ENCODE results near the gene MDK.

Gene MDK

GRCh38 chr11:46345131-46345597, 36.3 kb upstream of the MDK start:
- Histone ChIP-seq H3K4me3 (no peak overlapping the region), H3K36me3 (ENCODE audit: insufficient read depth, low read length) (no peaks in the 10 kb centered on the region), H3K9me3 (ENCODE audit: low read depth, low read length) (no peaks in the 10 kb centered on the region), H3K9ac (ENCODE audit: insufficient read length) (no peak overlapping the region), H3K27ac (no peak overlapping the region)
- TF ChIP-seq POLR2AphosphoS5 (IDR thresholded peaks at IDR 0.05; ENCODE audit: borderline replicate concordance, low read depth, low read length) = no peak
- no peak for TF ChIP-seq EZH2 (IDR thresholded peaks at IDR 0.05)
- DNase-seq (ENCODE audit: low read depth, low spot score) = no peak

- H3K9ac ChIP-seq (ENCODE audit: insufficient read length) = no peak overlapping the region
- DNase-seq (ENCODE audit: low read depth, low spot score) = no peak
- TF ChIP-seq EZH2 (IDR thresholded peaks at IDR 0.05) = no peak
- TF ChIP-seq FOXP2 (optimal IDR thresholded peaks at IDR 0.05; ENCODE audit: control extremely low read depth, extremely low read length, insufficient read depth) = no peak
- TF ChIP-seq POLR2AphosphoS5 (IDR thresholded peaks at IDR 0.05; ENCODE audit: borderline replicate concordance, low read depth, low read length) = no peak
- no peak overlapping the region for H3K27ac ChIP-seq
- no peaks in the 10 kb centered on the region for H3K9me3 ChIP-seq (ENCODE audit: low read depth, low read length)
- no peak overlapping the region for H3K4me3 ChIP-seq
- no peaks in the 10 kb centered on the region for H3K36me3 ChIP-seq (ENCODE audit: insufficient read depth, low read length)
Measured at GRCh38 chr11:46345881-46346484, 35.5 kb upstream of the MDK start.

DNA sequence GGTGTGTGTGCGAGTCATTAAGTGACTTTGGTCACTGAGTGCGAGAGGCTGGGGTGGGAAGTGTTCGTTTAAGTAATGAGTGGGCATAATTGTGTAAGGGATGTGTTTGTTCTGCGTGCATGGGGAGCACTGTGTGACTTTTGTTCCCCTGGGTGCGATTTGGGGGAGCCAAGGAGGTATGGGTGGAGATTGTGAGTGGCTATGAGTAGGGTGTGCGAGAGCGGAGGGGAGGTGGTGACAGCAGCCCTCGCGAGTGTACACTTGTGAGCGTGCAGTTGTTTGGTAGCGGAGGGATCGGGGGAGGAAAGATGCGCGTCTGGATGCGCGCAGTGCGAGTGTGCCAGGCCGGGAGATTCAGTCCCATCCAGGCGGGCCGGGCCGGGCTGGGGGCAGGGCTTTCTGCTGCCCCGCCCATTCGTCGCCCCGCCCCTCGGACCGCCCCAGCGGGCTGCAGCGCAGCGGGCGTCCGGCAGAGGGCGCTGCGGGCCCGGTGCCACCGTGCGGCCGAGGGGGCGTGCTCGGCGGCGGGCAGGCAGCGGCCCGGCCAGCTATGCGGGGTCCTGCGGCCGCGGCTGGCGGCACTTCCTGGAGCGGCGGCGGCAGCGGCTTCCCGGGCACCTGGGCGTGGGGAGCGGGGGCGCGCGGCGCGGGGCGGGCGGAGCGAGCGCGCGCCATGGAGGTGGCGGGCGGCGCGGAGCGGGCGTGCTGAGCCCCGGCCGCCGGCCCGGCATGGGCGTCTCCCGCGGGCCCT, 34.4 kb upstream of the MDK start, which contains the start of gene DGKZ:
TSS of gene DGKZ (plus strand) at position 578 of the 751 bp plus-strand sequence. CDS start 197 bp downstream, outside the sequence.
- H3K27ac ChIP-seq = no peak within 1 kb of the TSS
- H3K4me3 ChIP-seq = peak within 1 kb of the TSS; percentile 88
- H3K9me3 ChIP-seq (ENCODE audit: low read depth, low read length) = no peaks in the 10 kb centered on the region
- peak within 1 kb of the TSS; percentile 85 for H3K9ac ChIP-seq (ENCODE audit: insufficient read length)
- TF ChIP-seq POLR2AphosphoS5 (IDR thresholded peaks at IDR 0.05; ENCODE audit: borderline replicate concordance, low read depth, low read length) (peak; percentile 50; the same call in 1 of the 2 replicates), FOXP2 (optimal IDR thresholded peaks at IDR 0.05; ENCODE audit: control extremely low read depth, extremely low read length, insufficient read depth) (no peak)
- no peak for DNase-seq (ENCODE audit: low read depth, low spot score)
- no peaks in the 10 kb centered on the region for H3K36me3 ChIP-seq (ENCODE audit: insufficient read depth, low read length)

DNA sequence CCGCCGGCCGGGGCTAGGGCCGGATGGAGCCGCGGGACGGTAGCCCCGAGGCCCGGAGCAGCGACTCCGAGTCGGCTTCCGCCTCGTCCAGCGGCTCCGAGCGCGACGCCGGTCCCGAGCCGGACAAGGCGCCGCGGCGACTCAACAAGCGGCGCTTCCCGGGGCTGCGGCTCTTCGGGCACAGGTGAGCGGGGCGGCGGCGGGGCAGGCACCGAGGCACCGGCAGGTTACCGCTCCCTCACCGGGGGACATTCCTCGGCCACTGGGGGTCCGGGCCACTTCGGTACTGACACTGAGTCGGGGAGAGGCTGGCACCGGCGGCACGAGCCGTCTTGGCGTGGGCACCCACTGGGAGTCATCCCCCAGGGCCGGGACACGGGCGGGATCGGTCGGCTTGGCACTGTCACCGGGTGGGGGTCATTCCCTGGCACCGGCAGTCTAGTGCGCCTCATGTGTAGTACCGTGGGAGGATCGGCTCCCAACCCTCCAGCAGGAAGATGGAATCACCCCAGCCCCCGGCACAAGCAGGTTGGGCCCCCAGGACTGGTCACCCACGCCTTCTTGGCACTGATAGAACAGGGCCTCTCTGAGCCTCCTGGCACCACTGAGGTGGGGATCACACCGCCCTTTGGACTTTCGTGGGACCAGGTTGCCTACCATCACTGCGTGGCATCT, 33.7 kb upstream of the MDK start:
- Histone ChIP-seq H3K9ac (ENCODE audit: insufficient read length) (peak overlapping the region; percentile 85), H3K9me3 (ENCODE audit: low read depth, low read length) (no peaks in the 10 kb centered on the region), H3K36me3 (ENCODE audit: insufficient read depth, low read length) (no peaks in the 10 kb centered on the region), H3K4me3 (peak overlapping the region; percentile 88), H3K27ac (no peak overlapping the region)
- no peak for DNase-seq (ENCODE audit: low read depth, low spot score)
- TF ChIP-seq FOXP2 (optimal IDR thresholded peaks at IDR 0.05; ENCODE audit: control extremely low read depth, extremely low read length, insufficient read depth) = no peak
- TF ChIP-seq POLR2AphosphoS5 (IDR thresholded peaks at IDR 0.05; ENCODE audit: borderline replicate concordance, low read depth, low read length) = no peak
- TF ChIP-seq EZH2 (IDR thresholded peaks at IDR 0.05) = no peak

DNA sequence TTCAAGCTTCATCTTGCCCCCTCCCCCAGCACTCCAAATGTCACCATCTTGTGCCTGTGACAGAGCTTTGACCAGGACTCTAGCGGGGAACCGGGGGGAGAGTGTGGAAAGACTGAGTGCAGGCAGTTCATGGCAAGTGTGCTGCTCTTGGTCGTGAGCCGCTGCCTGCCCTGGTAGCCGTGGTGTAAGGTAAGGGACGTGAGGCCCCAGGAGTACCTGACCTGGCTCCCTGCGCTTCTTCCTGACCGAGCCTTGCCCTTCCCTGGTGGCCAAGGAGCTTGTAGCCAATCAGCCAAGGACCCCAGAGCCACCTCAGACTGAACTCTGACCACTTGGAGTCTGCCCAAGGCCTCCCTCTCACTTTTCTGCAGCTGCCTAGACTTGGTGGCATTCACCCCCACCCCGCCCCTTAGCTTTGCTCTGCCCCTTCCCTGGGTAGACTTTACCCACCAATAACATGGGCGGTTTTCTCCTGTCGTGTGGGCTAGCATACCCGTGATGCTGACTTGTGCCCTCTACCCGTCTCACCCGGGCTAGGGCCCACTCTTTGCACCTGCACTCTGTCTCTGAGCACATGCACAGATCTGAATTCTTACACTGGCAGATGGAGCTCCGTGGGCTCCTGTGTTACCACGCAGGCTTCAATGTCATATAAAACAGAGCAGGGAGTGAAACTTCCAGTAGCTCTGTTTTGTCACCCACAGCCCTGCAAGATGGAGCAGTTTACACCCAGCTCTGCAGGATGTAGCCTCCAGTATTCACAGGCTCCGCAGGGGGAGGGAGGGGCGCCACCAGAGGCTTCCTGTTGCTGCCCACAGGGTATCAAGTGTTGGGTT, 32.7 kb upstream of the MDK start:
- peak overlapping the region; percentile 85 for H3K9ac ChIP-seq (ENCODE audit: insufficient read length)
- H3K4me3 ChIP-seq = peak overlapping the region; percentile 88
- no peaks in the 10 kb centered on the region for H3K36me3 ChIP-seq (ENCODE audit: insufficient read depth, low read length)
- TF ChIP-seq POLR2AphosphoS5 (IDR thresholded peaks at IDR 0.05; ENCODE audit: borderline replicate concordance, low read depth, low read length) = no peak
- TF ChIP-seq EZH2 (IDR thresholded peaks at IDR 0.05) = no peak
- no peak for TF ChIP-seq FOXP2 (optimal IDR thresholded peaks at IDR 0.05; ENCODE audit: control extremely low read depth, extremely low read length, insufficient read depth)
- no peak for DNase-seq (ENCODE audit: low read depth, low spot score)
- H3K9me3 ChIP-seq (ENCODE audit: low read depth, low read length) = no peaks in the 10 kb centered on the region
- no peak overlapping the region for H3K27ac ChIP-seq

DNA sequence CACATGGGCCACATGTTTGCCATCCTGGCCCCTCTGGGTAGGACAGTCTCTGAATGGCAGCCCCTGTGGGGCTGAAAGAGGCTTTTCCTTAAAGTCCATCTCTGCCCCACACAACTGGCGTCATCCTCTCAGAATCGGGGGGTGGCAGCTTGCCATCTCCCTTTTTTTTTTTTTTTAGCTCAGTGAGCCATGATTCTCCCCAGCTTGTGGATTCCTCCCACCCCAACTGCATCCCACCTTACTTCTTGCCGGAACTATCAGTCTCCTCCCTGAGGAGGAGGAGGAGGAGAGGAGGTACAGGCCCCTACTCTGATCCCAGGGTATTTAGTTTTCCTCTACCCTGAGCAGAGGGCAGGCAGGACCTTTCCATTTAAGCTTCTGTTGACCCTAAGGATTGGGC, 30.8 kb upstream of the MDK start:
- no peak overlapping the region for H3K9ac ChIP-seq (ENCODE audit: insufficient read length)
- TF ChIP-seq POLR2AphosphoS5 (IDR thresholded peaks at IDR 0.05; ENCODE audit: borderline replicate concordance, low read depth, low read length) = no peak
- no peak for TF ChIP-seq EZH2 (IDR thresholded peaks at IDR 0.05)
- no peak for TF ChIP-seq FOXP2 (optimal IDR thresholded peaks at IDR 0.05; ENCODE audit: control extremely low read depth, extremely low read length, insufficient read depth)
- H3K9me3 ChIP-seq (ENCODE audit: low read depth, low read length) = no peaks in the 10 kb centered on the region
- H3K27ac ChIP-seq = no peak overlapping the region
- DNase-seq (ENCODE audit: low read depth, low spot score) = no peak
- H3K4me3 ChIP-seq = no peak overlapping the region
- no peaks in the 10 kb centered on the region for H3K36me3 ChIP-seq (ENCODE audit: insufficient read depth, low read length)

DNA sequence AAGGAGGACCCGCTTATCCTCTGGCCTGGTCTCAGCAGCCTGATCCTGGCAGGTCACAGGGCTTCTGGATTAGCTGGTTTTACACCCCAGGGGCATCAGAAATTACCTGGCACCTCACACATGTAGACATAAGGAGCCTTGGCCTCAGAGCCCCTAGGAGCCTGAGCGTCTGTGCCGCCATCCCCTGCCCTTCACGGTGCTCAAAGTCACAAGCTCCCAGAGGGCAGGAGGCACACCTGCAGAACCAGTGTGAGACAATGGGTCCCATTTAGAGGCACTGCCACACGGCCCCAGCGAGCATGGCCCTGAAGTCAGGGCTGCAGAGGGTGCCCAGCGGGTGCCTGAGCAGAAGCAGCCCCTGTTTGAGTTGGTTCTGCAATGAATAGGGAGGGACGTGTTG, 30.3 kb upstream of the MDK start:
- H3K4me3 ChIP-seq = no peak overlapping the region
- H3K36me3 ChIP-seq (ENCODE audit: insufficient read depth, low read length) = no peaks in the 10 kb centered on the region
- no peak overlapping the region for H3K27ac ChIP-seq
- no peak overlapping the region for H3K9ac ChIP-seq (ENCODE audit: insufficient read length)
- DNase-seq (ENCODE audit: low read depth, low spot score) = no peak
- TF ChIP-seq POLR2AphosphoS5 (IDR thresholded peaks at IDR 0.05; ENCODE audit: borderline replicate concordance, low read depth, low read length) (no peak), FOXP2 (optimal IDR thresholded peaks at IDR 0.05; ENCODE audit: control extremely low read depth, extremely low read length, insufficient read depth) (no peak), EZH2 (IDR thresholded peaks at IDR 0.05) (no peak)
- no peaks in the 10 kb centered on the region for H3K9me3 ChIP-seq (ENCODE audit: low read depth, low read length)
